ENCODE results near the gene KCNJ6. TPM values are rescaled to one million over a fixed set of nuclear protein-coding genes. Genes with fewer than 3 reads are reported as not detected.

The KCNJ6 gene
- total RNA-seq, 1 experiment from 2014 or later, result 1.2 TPM

DNA sequence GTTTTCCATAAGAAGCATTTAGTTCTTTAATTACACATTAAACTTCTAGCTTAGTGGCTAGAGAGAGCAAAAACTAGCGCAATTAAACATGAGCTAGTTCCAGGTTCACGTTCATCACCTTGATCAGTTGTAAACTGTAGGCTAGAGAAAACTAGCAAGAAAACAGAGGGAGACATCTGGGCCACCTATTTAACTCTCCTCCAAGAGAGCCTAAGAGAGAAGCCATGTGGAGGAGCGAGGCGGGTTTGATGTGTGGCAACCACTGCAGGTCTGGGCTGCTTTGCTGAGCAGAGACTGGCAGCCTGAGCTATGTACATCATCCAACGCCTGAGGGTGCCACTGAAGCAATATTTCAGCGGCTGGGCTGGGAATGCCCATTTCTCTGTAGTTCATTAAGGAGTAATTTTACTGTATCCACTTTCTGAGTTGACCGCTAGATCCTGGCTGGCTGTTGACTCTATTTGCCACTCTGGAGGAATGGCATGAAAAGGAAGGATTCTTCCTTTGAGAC, 296.7 kb downstream of the KCNJ6 start:
- DNase-seq, result no peak
- no peak overlapping the region for H3K4me3 Mint-ChIP-seq
- H2BK120ac ChIP-seq (ENCODE audit: low read depth, low read length, poor library complexity, severe bottlenecking), result no peak overlapping the region
- no peak for TF ChIP-seq CTCF (conservative IDR thresholded peaks at IDR 0.05)
- no peak overlapping the region for H2AFZ ChIP-seq (ENCODE audit: low read length)
- no peaks in the 10 kb centered on the region for H3K27me3 ChIP-seq (ENCODE audit: insufficient read depth, low read length)
- no peak overlapping the region for H3K9ac ChIP-seq (ENCODE audit: extremely low read depth, insufficient read length, low read length)
- peaks cover 9 to 12% of the 10 kb centered on the region in 2 experiments for H3K4me1 Mint-ChIP-seq
- no peak overlapping the region for H4K8ac ChIP-seq (replicated peaks; ENCODE audit: insufficient read length, low read depth, low read length)
- no peaks in the 10 kb centered on the region for H3K9me3 ChIP-seq (ENCODE audit: control insufficient read depth, low read depth, low read length)
- no peak overlapping the region for H3K4ac ChIP-seq (ENCODE audit: low read depth, low read length)
- H4K91ac ChIP-seq (ENCODE audit: insufficient read length, low read depth, low read length), result no peak overlapping the region
- no peak overlapping the region for H3K18ac ChIP-seq (ENCODE audit: insufficient read length, low read depth, low read length)
- H2BK15ac ChIP-seq (ENCODE audit: low read depth, low read length), result no peak overlapping the region
- no peak overlapping the region for H3K4me2 ChIP-seq (ENCODE audit: insufficient read depth, insufficient read length, low read length)
- no peak overlapping the region for H2AK5ac ChIP-seq (ENCODE audit: insufficient read length, low read length)
- peaks cover under 1 to 1% of the 10 kb centered on the region in 2 experiments; a peak in 4 of 5 replicates for H3K9me3 Mint-ChIP-seq
- no peaks in the 10 kb centered on the region for H3K79me1 ChIP-seq (ENCODE audit: insufficient read depth, low read depth, low read length, poor library complexity, severe bottlenecking)
- no peak overlapping the region for H2BK12ac ChIP-seq (ENCODE audit: insufficient read length, low read depth, low read length)
- no peak overlapping the region for H2BK5ac ChIP-seq (ENCODE audit: insufficient read length, low read length)
- no peak overlapping the region for H3K27ac Mint-ChIP-seq
- no peak overlapping the region for H3K23ac ChIP-seq (ENCODE audit: insufficient read length, low read depth, low read length)
- H3T11ph ChIP-seq (ENCODE audit: low read length), result no peak overlapping the region
- H3K27me3 Mint-ChIP-seq (ENCODE audit: low read depth), result no peaks in the 10 kb centered on the region
- no peak overlapping the region for H3K56ac ChIP-seq (ENCODE audit: insufficient read length, low read depth, low read length)
- no peaks in the 10 kb centered on the region for H3K36me3 Mint-ChIP-seq (ENCODE audit: insufficient read depth in 1 of 3, low read depth in 3 of 3)
- H3K27ac ChIP-seq (ENCODE audit: insufficient read length, low read depth, low read length), result no peak overlapping the region
- H3K23me2 ChIP-seq (ENCODE audit: insufficient read length, low read depth, low read length, poor library complexity, severe bottlenecking), result no peaks in the 10 kb centered on the region
- no peaks in the 10 kb centered on the region for H4K20me1 ChIP-seq (ENCODE audit: control insufficient read depth, insufficient read depth, insufficient read length)
- H3K14ac ChIP-seq (ENCODE audit: insufficient read depth, low read length), result no peak overlapping the region
- H2BK20ac ChIP-seq (ENCODE audit: low read depth, low read length, poor library complexity, severe bottlenecking), result no peak overlapping the region
- no CpG with 5 or more reads among the region's 7 CpGs for WGBS (ENCODE audit: extremely low coverage, insufficient read length, low lambda C conversion rate)
- H4K5ac ChIP-seq (ENCODE audit: insufficient read length, low read depth, low read length), result no peak overlapping the region
- H3K79me2 ChIP-seq (ENCODE audit: insufficient read depth, low read length), result no peaks in the 10 kb centered on the region
- H3K4me1 ChIP-seq (ENCODE audit: insufficient read depth, low read length), result no peaks in the 10 kb centered on the region

Measured in H9 (cell line).